ENCODE results near the gene EIF3K.

DNA sequence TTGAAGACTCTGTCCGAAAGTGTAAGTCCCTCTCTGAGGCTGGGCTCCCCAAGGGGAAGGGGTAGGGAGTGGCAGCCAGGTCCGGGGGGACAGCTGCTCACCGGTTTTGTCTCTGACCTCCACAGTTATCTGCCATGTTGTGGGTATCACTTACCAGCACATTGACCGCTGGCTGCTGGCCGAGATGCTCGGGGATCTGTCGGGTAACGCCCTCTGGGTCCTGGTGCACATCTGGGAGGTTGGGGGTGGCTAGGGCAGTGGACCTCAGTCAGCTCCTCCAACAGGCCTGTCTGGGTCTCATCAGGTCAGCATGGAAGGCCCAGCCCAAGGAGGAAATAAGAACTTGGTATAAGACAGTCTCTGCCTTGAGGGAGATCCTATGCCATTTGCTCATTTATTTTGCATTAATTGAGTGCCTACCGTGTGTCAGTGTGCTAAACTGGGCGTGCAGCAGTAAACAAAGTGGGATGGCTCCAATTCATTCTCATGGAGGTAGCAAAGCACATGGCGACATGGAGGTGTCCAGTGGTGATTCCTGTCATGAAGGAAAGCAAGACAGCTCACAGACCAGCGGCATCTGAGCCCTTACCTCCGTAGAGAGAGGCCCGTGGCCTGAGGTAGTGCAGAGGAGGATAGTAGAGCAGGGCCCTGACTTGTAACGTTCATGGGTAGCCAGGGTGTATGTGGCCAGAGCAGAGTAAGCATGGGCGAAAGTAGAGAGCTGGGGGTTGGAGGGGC lies 13.7 kb downstream of the EIF3K start:
- TF ChIP-seq POLR2AphosphoS5 (IDR thresholded peaks at IDR 0.05; ENCODE audit: borderline replicate concordance, low read depth, low read length) (no peak), EZH2 (IDR thresholded peaks at IDR 0.05) (no peak)

Measured in SK-N-MC (cell line).